GM12891 (cell line): ENCODE data around the gene STH.

Source experiments
- PAX5 ChIP-seq: IDR thresholded peaks from 2 replicates; pipeline ENCODE4 v1.6.1; 2011; ENCODE audit warnings: low read length, moderate library complexity, mild to moderate bottlenecking; ENCODE audit not compliant: insufficient read depth, severe bottlenecking
- POLR2A ChIP-seq: IDR thresholded peaks from 2 replicates; pipeline ENCODE4 v1.6.1; 2011; ENCODE audit warnings: low read depth, low read length, control low read depth
- TAF1 ChIP-seq: IDR thresholded peaks from 2 replicates; pipeline ENCODE4 v1.6.1; 2011; ENCODE audit warnings: low read depth, low read length, control low read depth

GRCh38 chr17:46045639-46046038, 46.6 kb downstream of the STH start:
- no peak for TF ChIP-seq TAF1
- TF ChIP-seq PAX5, result no peak
- no peak for TF ChIP-seq POLR2A
